Measurements from ENCODE around the gene STPG2. TPM values are rescaled to one million over a fixed set of nuclear protein-coding genes. Genes with fewer than 3 reads are reported as not detected.

The STPG2 gene
- total and polyA plus RNA-seq, 2 donors (not counting 3 experiments of a cell fraction or from before 2014, with no cell fraction given): not detected

DNA sequence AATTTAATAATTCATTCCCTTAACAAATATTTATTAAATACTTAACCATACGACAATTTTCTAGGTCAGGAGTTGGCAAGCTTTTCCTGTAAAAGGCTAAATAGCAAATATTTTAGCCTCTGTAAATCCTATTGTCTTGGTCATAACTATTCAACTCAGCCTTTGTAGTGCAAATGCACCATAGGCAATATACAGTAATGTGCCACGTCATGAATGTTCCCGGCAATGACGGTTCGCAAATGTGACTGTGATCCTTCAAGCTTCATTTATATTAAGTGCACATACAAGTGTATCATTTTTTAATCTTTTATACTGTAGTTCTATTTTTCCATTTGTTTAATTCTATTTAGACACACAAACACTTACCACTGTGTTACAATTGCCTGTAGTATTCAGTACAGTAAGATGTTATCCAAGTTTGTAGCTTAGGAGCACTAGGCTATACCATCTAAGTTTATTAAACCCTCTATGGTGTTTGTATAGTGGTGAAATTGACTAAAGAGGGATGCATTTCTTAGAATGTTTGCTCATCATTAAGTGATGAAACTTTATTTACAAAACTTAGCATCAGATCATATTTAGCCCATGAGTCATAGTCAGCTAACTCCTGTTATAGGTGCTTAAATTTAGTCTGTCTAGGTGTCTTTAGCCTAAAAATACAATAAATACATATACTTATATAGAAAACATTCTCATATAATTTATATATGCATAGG lies 553.6 kb downstream of the STPG2 start:
- Histone ChIP-seq H3K4me3 (replicated peaks in 1 of 3; ENCODE audit: insufficient read depth in 1 of 3, low read depth in 1 of 3, low read length in 3 of 3) (no peak overlapping the region), H3K9me1 (replicated peaks; ENCODE audit: control insufficient read depth, extremely low read depth, insufficient read depth, low read length) (no peaks in the 10 kb centered on the region), H2AFZ (ENCODE audit: low read depth, low read length) (no peak overlapping the region), H3K4me1 (ENCODE audit: control insufficient read depth, extremely low read depth, insufficient read depth, low read length) (no peaks in the 10 kb centered on the region), H3K9me3 (replicated peaks; ENCODE audit: control insufficient read depth, insufficient read depth, low read length) (no peaks in the 10 kb centered on the region), H3K79me2 (ENCODE audit: control insufficient read depth, insufficient read depth, low read length) (no peaks in the 10 kb centered on the region), H3K27ac (ENCODE audit: insufficient read depth, low read depth, low read length) (no peak overlapping the region), H4K20me1 (replicated peaks; ENCODE audit: control insufficient read depth, extremely low read depth, insufficient read depth, low read length) (no peaks in the 10 kb centered on the region), H3K36me3 (ENCODE audit: control insufficient read depth in 2 of 2, extremely low read depth in 1 of 2, insufficient read depth in 2 of 2, low read length in 2 of 2) (no peaks in the 10 kb centered on the region), H3K4me2 (ENCODE audit: insufficient read depth, low read length) (no peak overlapping the region), H3K27me3 (ENCODE audit: control insufficient read depth in 2 of 2, insufficient read depth in 2 of 2, low read length in 2 of 2) (no peaks in the 10 kb centered on the region), H3K9ac (replicated peaks; ENCODE audit: extremely low read depth, insufficient read depth, low read length) (no peak overlapping the region)
- intact Hi-C loops (cut with micrococcal nuclease) (no loop called here), dilution Hi-C loops (cut with MboI; ENCODE audit: extremely low pct_ligation_motif_present, low sequenced_read_pairs) (no loop called here)
- ChIA-PET CTCF (interaction anchor here (1.2 kb wide), 1 partner anchor 76 kb away, joined by 3 read pairs; no protein-coding TSS in a partner anchor), POLR2A (no interaction called here)
- DNase-seq (ENCODE audit: low read depth, low spot score) (no peak), FAIRE-seq (no peak)
- TF ChIP-seq MYC (IDR thresholded peaks at IDR 0.05; ENCODE audit: low read depth, low read length): no peak
- TF ChIP-seq GATA2 (IDR thresholded peaks at IDR 0.05; ENCODE audit: insufficient read depth, insufficient read length, low read depth, low read length): no peak
- TF ChIP-seq, protein P1, sequence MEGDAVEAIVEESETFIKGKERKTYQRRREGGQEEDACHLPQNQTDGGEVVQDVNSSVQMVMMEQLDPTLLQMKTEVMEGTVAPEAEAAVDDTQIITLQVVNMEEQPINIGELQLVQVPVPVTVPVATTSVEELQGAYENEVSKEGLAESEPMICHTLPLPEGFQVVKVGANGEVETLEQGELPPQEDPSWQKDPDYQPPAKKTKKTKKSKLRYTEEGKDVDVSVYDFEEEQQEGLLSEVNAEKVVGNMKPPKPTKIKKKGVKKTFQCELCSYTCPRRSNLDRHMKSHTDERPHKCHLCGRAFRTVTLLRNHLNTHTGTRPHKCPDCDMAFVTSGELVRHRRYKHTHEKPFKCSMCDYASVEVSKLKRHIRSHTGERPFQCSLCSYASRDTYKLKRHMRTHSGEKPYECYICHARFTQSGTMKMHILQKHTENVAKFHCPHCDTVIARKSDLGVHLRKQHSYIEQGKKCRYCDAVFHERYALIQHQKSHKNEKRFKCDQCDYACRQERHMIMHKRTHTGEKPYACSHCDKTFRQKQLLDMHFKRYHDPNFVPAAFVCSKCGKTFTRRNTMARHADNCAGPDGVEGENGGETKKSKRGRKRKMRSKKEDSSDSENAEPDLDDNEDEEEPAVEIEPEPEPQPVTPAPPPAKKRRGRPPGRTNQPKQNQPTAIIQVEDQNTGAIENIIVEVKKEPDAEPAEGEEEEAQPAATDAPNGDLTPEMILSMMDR (IDR thresholded peaks at IDR 0.05; ENCODE audit: extremely low read depth in 1 of 2, insufficient read depth in 1 of 2, low read depth in 1 of 2, low read length in 2 of 2): no peak
- no peak for TF ChIP-seq JUN (IDR thresholded peaks at IDR 0.05; ENCODE audit: borderline replicate concordance, insufficient read depth, insufficient read length, low read depth)
- BruUV-seq (replicated peaks): no TSS peak

DNA sequence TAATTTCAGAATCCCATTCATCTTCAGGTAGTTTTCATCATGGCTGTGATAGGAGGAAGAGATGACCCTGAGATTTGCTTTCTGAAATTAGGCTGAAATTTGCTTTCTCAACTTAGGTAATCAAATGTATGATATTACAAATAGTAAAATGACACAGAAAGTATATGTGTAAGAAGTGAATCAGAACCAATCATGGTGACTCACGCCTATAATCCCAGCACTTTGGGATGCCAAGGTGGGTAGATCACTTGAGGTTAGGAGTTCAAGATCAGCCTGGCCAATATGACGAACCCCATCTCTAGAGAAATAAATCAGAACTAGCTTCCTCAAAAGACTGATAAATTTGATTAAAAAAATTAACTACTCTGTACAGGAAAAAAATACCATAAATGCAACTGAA lies 555.4 kb downstream of the STPG2 start:
- H3K27me3 ChIP-seq (ENCODE audit: control insufficient read depth in 2 of 2, insufficient read depth in 2 of 2, low read length in 2 of 2): no peaks in the 10 kb centered on the region
- CTCF ChIA-PET: interaction anchor here (1.0 to 1.7 kb wide), 2 partner anchors 140 to 399 kb away, joined by 3 to 4 read pairs; no protein-coding TSS in a partner anchor

More for the DNA sequence above, 555.4 kb downstream of the STPG2 start:
- H2AFZ ChIP-seq (ENCODE audit: low read depth, low read length): no peak overlapping the region
- H3K27ac ChIP-seq (ENCODE audit: insufficient read depth, low read depth, low read length): no peak overlapping the region
- dilution Hi-C loops (cut with MboI; ENCODE audit: extremely low pct_ligation_motif_present, low sequenced_read_pairs): no loop called here
- DNase-seq (ENCODE audit: low read depth, low spot score): no peak
- TF ChIP-seq MYC (IDR thresholded peaks at IDR 0.05; ENCODE audit: low read depth, low read length) (no peak), FOS (IDR thresholded peaks at IDR 0.05; ENCODE audit: borderline replicate concordance, insufficient read depth, low read length) (peak; percentile 44), JUN (IDR thresholded peaks at IDR 0.05; ENCODE audit: borderline replicate concordance, insufficient read depth, insufficient read length, low read depth) (no peak)
- H3K4me2 ChIP-seq (ENCODE audit: insufficient read depth, low read length): no peak overlapping the region
- H3K9me1 ChIP-seq (replicated peaks; ENCODE audit: control insufficient read depth, extremely low read depth, insufficient read depth, low read length): no peaks in the 10 kb centered on the region
- FAIRE-seq: no peak
- H3K4me1 ChIP-seq (ENCODE audit: control insufficient read depth, extremely low read depth, insufficient read depth, low read length): no peaks in the 10 kb centered on the region
- no peaks in the 10 kb centered on the region for H3K79me2 ChIP-seq (ENCODE audit: control insufficient read depth, insufficient read depth, low read length)
- no peaks in the 10 kb centered on the region for H3K36me3 ChIP-seq (ENCODE audit: control insufficient read depth in 2 of 2, extremely low read depth in 1 of 2, insufficient read depth in 2 of 2, low read length in 2 of 2)
- H3K9me3 ChIP-seq (replicated peaks; ENCODE audit: control insufficient read depth, insufficient read depth, low read length): no peaks in the 10 kb centered on the region
- no peak overlapping the region for H3K4me3 ChIP-seq (replicated peaks in 1 of 3; ENCODE audit: insufficient read depth in 1 of 3, low read depth in 1 of 3, low read length in 3 of 3)
- no TSS peak for BruUV-seq (replicated peaks)
- H3K9ac ChIP-seq (replicated peaks; ENCODE audit: extremely low read depth, insufficient read depth, low read length): no peak overlapping the region
- no peaks in the 10 kb centered on the region for H4K20me1 ChIP-seq (replicated peaks; ENCODE audit: control insufficient read depth, extremely low read depth, insufficient read depth, low read length)
- POLR2A ChIA-PET: no interaction called here
- intact Hi-C loops (cut with micrococcal nuclease): no loop called here

Data from endothelial cell of umbilical vein (primary cell).